ENCODE measurements around the gene PLPP2.

GRCh38 chr19:246551-246950 is 44.7 kb downstream of the PLPP2 start:
- TF ChIP-seq CTCF (tag by site-specific recombination; IDR thresholded peaks at IDR 0.05) (no peak), REST (tag by site-specific recombination; IDR thresholded peaks at IDR 0.05) (no peak), ZNF514 (tag by site-specific recombination; IDR thresholded peaks at IDR 0.05) (no peak), MZF1 (tag by site-specific recombination; IDR thresholded peaks at IDR 0.05; ENCODE audit: borderline replicate concordance) (no peak), ATF2 (tag by site-specific recombination; IDR thresholded peaks at IDR 0.05; ENCODE audit: low read depth) (no peak), ZNF2 (tag by site-specific recombination; IDR thresholded peaks at IDR 0.05) (no peak), ZNF785 (tag by site-specific recombination; IDR thresholded peaks at IDR 0.05) (no peak), ZBTB7A (tag by site-specific recombination; IDR thresholded peaks at IDR 0.05; ENCODE audit: low read depth) (no peak), ZNF350 (tag by site-specific recombination; IDR thresholded peaks at IDR 0.05) (no peak), ZNF23 (tag by site-specific recombination; IDR thresholded peaks at IDR 0.05; ENCODE audit: borderline replicate concordance) (no peak), REPIN1 (tag by site-specific recombination; IDR thresholded peaks at IDR 0.05; ENCODE audit: low read depth) (no peak), PRDM6 (tag by site-specific recombination; IDR thresholded peaks at IDR 0.05) (no peak)
